BJ (cell line): ENCODE data around the gene ZNF618. TPM values are rescaled to one million over a fixed set of nuclear protein-coding genes. Genes with fewer than 3 reads are reported as not detected.

Experiments used
- CTCF ChIA-PET: fragments of 350-600 bp; formaldehyde crosslinking; extraction: SDS; loops from one replicate; lab custom pipeline; 2021; ENCODE audit warnings: antibody characterized with exemption, inconsistent platforms; lab: Yijun Ruan, JAX
- POLR2A ChIA-PET: fragments of 300-600 bp; sonication (Branson Sonifier 250); formaldehyde crosslinking; extraction: SDS; loops from one replicate; lab custom pipeline; 2021; ENCODE audit warnings: antibody characterized with exemption; lab: Charles Lee
- DNase-seq: peaks from one replicate; pipeline ENCODE4 v3.0.0-alpha.2; 2011; ENCODE audit warnings: low read depth
- H3K27me3 ChIP-seq: 2 replicates; pipeline ENCODE4 v1.6.0; 2011; ENCODE audit warnings: low read length; ENCODE audit not compliant: control insufficient read depth, insufficient read depth
- H3K36me3 ChIP-seq: 2 replicates; pipeline ENCODE4 v1.5.1; 2011; ENCODE audit warnings: low read length; ENCODE audit not compliant: control insufficient read depth, insufficient read depth
- H3K4me3 ChIP-seq: 2 replicates; pipeline ENCODE4 v1.5.1; 2011; ENCODE audit warnings: low read depth, mild to moderate bottlenecking, control low read depth, low read length
- polyA plus RNA-seq: library from polyadenylated mRNA; depleted of rRNA; stranded (reverse); fragments of >200 nt; gene quantifications from 2 replicates; pipeline ENCODE4 v1.2.3, GENCODE V29; 2011
- TF ChIP-seq, protein P1 (sequence below): IDR thresholded peaks from 2 replicates; pipeline ENCODE4 v1.5.1; 2011; ENCODE audit warnings: low read depth, mild to moderate bottlenecking, control low read depth, inconsistent platforms, low read length, moderate library complexity; ENCODE audit not compliant: insufficient read depth

ZNF618 gene
- polyA plus RNA-seq, 1 experiment, result 5.4 TPM

DNA sequence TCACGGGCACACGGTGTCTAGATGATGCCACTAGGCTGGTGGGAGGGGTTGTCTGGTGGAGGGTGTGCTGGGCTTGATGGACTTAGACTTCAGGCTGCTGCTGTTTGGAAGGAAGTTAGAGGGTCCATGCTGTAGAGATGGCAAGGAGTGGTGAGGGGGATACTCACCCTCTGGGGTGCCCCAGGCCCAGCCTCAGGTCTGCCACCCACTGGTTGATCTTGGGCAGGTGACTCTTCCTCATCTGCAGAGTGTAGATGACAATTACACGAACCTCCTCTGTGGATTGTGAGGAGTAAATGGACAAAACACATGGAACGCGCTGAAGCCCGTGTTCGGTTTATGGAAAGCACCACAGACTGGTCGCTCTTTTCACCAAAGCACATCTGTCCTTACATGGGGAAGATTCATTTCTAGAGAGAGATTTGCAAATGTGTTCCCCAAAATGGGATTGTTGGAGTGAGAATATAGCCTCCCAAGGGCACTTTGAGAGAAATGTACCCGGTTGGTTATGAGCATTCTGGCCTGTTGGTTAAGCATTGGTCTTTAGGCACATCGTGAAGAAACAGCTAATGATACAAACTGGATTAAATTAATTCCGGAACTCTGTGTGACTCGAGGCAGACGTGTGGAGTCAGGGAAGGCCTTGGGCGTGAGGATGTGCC lies 58.2 kb downstream of the ZNF618 start:
- POLR2A ChIA-PET, result no interaction called here

GRCh38 chr9:113934829-113935676 lies 58.9 kb downstream of the ZNF618 start:
- CTCF ChIA-PET, result no interaction called here

More for the DNA sequence above, 58.2 kb downstream of the ZNF618 start:
- no peaks in the 10 kb centered on the region for H3K27me3 ChIP-seq
- CTCF ChIA-PET, result no interaction called here
- TF ChIP-seq, protein P1, sequence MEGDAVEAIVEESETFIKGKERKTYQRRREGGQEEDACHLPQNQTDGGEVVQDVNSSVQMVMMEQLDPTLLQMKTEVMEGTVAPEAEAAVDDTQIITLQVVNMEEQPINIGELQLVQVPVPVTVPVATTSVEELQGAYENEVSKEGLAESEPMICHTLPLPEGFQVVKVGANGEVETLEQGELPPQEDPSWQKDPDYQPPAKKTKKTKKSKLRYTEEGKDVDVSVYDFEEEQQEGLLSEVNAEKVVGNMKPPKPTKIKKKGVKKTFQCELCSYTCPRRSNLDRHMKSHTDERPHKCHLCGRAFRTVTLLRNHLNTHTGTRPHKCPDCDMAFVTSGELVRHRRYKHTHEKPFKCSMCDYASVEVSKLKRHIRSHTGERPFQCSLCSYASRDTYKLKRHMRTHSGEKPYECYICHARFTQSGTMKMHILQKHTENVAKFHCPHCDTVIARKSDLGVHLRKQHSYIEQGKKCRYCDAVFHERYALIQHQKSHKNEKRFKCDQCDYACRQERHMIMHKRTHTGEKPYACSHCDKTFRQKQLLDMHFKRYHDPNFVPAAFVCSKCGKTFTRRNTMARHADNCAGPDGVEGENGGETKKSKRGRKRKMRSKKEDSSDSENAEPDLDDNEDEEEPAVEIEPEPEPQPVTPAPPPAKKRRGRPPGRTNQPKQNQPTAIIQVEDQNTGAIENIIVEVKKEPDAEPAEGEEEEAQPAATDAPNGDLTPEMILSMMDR, result no peak
- no peak for DNase-seq
- H3K4me3 ChIP-seq, result no peak overlapping the region
- peaks cover 1% of the 10 kb centered on the region; the same call in 1 of the 2 replicates for H3K36me3 ChIP-seq

GRCh38 chr9:113935677-113936380 lies 59.7 kb downstream of the ZNF618 start:
- DNase-seq, result no peak
- Histone ChIP-seq H3K4me3 (no peak overlapping the region), H3K27me3 (no peaks in the 10 kb centered on the region), H3K36me3 (peaks cover 1% of the 10 kb centered on the region; the same call in 1 of the 2 replicates)
- ChIA-PET CTCF (interaction anchor here (1.3 kb wide), 1 partner anchor 8 kb away, joined by 3 read pairs; no protein-coding TSS in a partner anchor), POLR2A (no interaction called here)
- TF ChIP-seq, protein P1, result no peak

More at GRCh38 chr9:113934829-113935676, 58.9 kb downstream of the ZNF618 start:
- TF ChIP-seq, protein P1, result no peak
- Histone ChIP-seq H3K4me3 (no peak overlapping the region), H3K27me3 (no peaks in the 10 kb centered on the region), H3K36me3 (peaks cover 1% of the 10 kb centered on the region; the same call in 1 of the 2 replicates)
- DNase-seq, result no peak
- POLR2A ChIA-PET, result no interaction called here

DNA sequence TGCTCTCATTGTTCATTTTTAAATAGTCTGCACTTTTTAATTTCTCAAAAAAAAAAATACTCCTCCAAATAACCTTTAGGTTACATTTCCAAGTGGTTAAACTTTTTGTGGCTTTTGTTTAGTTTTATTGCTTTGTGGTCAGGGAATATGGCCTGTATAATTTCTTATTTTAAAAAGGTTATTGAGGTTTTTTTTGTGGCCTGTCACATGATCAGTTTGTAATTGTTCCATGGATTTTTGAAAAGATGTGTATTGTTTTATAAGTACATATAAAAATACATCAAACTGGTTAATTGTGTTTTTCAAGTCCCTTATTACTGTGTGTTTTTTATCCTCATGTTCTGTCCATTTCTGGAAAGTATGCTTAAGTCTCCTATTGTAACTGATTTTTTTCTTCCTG lies 64.0 kb downstream of the ZNF618 start:
- no peak for DNase-seq
- no peak overlapping the region for H3K4me3 ChIP-seq
- TF ChIP-seq, protein P1, result no peak
- ChIA-PET POLR2A (no interaction called here), CTCF (no interaction called here)
- H3K27me3 ChIP-seq, result no peaks in the 10 kb centered on the region
- H3K36me3 ChIP-seq, result peaks cover 1% of the 10 kb centered on the region; the same call in 1 of the 2 replicates
